ENCODE measurements around the gene MAPK10. TPM values are rescaled to one million over a fixed set of nuclear protein-coding genes. Genes with fewer than 3 reads are reported as not detected.

The MAPK10 gene
- total and polyA plus RNA-seq, 2 donors (not counting 3 experiments of a cell fraction or from before 2014, with no cell fraction given): 0.17 TPM; not detected in 1

GRCh38 chr4:86160426-86160825 lies 199.4 kb downstream of the MAPK10 start:
- no peak for TF ChIP-seq JUN (IDR thresholded peaks at IDR 0.05; ENCODE audit: borderline replicate concordance, insufficient read depth, insufficient read length, low read depth)
- H3K9me1 ChIP-seq (replicated peaks; ENCODE audit: control insufficient read depth, extremely low read depth, insufficient read depth, low read length): no peaks in the 10 kb centered on the region
- no peak overlapping the region for H3K27ac ChIP-seq (ENCODE audit: insufficient read depth, low read depth, low read length)
- dilution Hi-C loops (cut with MboI; ENCODE audit: extremely low pct_ligation_motif_present, low sequenced_read_pairs) (no loop called here), intact Hi-C loops (cut with micrococcal nuclease) (no loop called here)
- H3K4me2 ChIP-seq (ENCODE audit: insufficient read depth, low read length): no peak overlapping the region
- FAIRE-seq (no peak), DNase-seq (ENCODE audit: low read depth, low spot score) (no peak)
- no peaks in the 10 kb centered on the region for H3K36me3 ChIP-seq (ENCODE audit: control insufficient read depth in 2 of 2, extremely low read depth in 1 of 2, insufficient read depth in 2 of 2, low read length in 2 of 2)
- no peak overlapping the region for H3K9ac ChIP-seq (replicated peaks; ENCODE audit: extremely low read depth, insufficient read depth, low read length)
- BruUV-seq (replicated peaks): no TSS peak
- no peak overlapping the region for H3K4me3 ChIP-seq (replicated peaks in 1 of 3; ENCODE audit: insufficient read depth in 1 of 3, low read depth in 1 of 3, low read length in 3 of 3)
- no peak overlapping the region for H2AFZ ChIP-seq (ENCODE audit: low read depth, low read length)
- H4K20me1 ChIP-seq (replicated peaks; ENCODE audit: control insufficient read depth, extremely low read depth, insufficient read depth, low read length): no peaks in the 10 kb centered on the region
- H3K27me3 ChIP-seq (ENCODE audit: control insufficient read depth in 2 of 2, insufficient read depth in 2 of 2, low read length in 2 of 2): peaks cover 0 to 4% of the 10 kb centered on the region in 2 experiments
- POLR2A ChIA-PET: no interaction called here
- H3K4me1 ChIP-seq (ENCODE audit: control insufficient read depth, extremely low read depth, insufficient read depth, low read length): no peaks in the 10 kb centered on the region
- no peaks in the 10 kb centered on the region for H3K79me2 ChIP-seq (ENCODE audit: control insufficient read depth, insufficient read depth, low read length)
- no peaks in the 10 kb centered on the region for H3K9me3 ChIP-seq (replicated peaks; ENCODE audit: control insufficient read depth, insufficient read depth, low read length)
- CTCF ChIA-PET: no interaction called here

DNA sequence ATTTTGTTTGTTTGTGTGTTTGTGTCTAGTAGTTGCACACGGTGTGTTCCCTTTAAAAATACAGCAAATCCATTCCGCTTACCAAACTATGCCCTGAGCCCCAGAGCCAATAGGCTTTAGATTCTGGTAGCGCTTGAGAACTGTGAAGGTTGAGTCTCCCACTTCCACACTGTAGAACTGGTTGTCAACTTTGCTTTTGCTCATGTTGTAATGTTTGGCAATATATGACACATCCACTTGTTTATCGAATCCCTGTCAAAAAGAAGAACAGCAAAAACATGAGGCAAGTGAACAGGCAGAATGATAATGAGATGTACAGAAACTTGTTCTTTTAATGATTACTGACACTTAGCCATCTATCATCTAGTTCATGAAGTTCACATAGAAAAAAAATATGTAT lies 200.6 kb downstream of the MAPK10 start:
- dilution Hi-C loops (cut with MboI; ENCODE audit: extremely low pct_ligation_motif_present, low sequenced_read_pairs): no loop called here
- BruUV-seq (replicated peaks): no TSS peak
- FAIRE-seq: no peak

More for the DNA sequence above, 200.6 kb downstream of the MAPK10 start:
- Histone ChIP-seq H3K9ac (replicated peaks; ENCODE audit: extremely low read depth, insufficient read depth, low read length) (no peak overlapping the region), H3K9me3 (replicated peaks; ENCODE audit: control insufficient read depth, insufficient read depth, low read length) (no peaks in the 10 kb centered on the region), H3K27ac (ENCODE audit: insufficient read depth, low read depth, low read length) (no peak overlapping the region), H3K27me3 (ENCODE audit: control insufficient read depth in 2 of 2, insufficient read depth in 2 of 2, low read length in 2 of 2) (peaks cover 0 to 4% of the 10 kb centered on the region in 2 experiments), H3K36me3 (ENCODE audit: control insufficient read depth in 2 of 2, extremely low read depth in 1 of 2, insufficient read depth in 2 of 2, low read length in 2 of 2) (no peaks in the 10 kb centered on the region), H2AFZ (ENCODE audit: low read depth, low read length) (no peak overlapping the region), H4K20me1 (replicated peaks; ENCODE audit: control insufficient read depth, extremely low read depth, insufficient read depth, low read length) (no peaks in the 10 kb centered on the region), H3K9me1 (replicated peaks; ENCODE audit: control insufficient read depth, extremely low read depth, insufficient read depth, low read length) (no peaks in the 10 kb centered on the region), H3K4me1 (ENCODE audit: control insufficient read depth, extremely low read depth, insufficient read depth, low read length) (no peaks in the 10 kb centered on the region), H3K4me2 (ENCODE audit: insufficient read depth, low read length) (no peak overlapping the region), H3K79me2 (ENCODE audit: control insufficient read depth, insufficient read depth, low read length) (no peaks in the 10 kb centered on the region), H3K4me3 (replicated peaks in 1 of 3; ENCODE audit: insufficient read depth in 1 of 3, low read depth in 1 of 3, low read length in 3 of 3) (no peak overlapping the region)
- no peak for TF ChIP-seq FOS (IDR thresholded peaks at IDR 0.05; ENCODE audit: borderline replicate concordance, insufficient read depth, low read length)
- no peak for TF ChIP-seq GATA2 (IDR thresholded peaks at IDR 0.05; ENCODE audit: insufficient read depth, insufficient read length, low read depth, low read length)
- no peak for TF ChIP-seq EZH2 (IDR thresholded peaks at IDR 0.05; ENCODE audit: borderline replicate concordance, low read depth, low read length, severe bottlenecking)
- no peak for TF ChIP-seq JUN (IDR thresholded peaks at IDR 0.05; ENCODE audit: borderline replicate concordance, insufficient read depth, insufficient read length, low read depth)
- TF ChIP-seq MYC (IDR thresholded peaks at IDR 0.05; ENCODE audit: low read depth, low read length): no peak
- no peak for TF ChIP-seq POLR2A (IDR thresholded peaks at IDR 0.05; ENCODE audit: low read depth, low read length)
- TF ChIP-seq CTCF (IDR thresholded peaks at IDR 0.05; ENCODE audit: extremely low read depth in 1 of 2, insufficient read depth in 1 of 2, low read depth in 1 of 2, low read length in 2 of 2): no peak
- no peak for TF ChIP-seq MAX (IDR thresholded peaks at IDR 0.05; ENCODE audit: insufficient read depth, insufficient read length)
- TF ChIP-seq POLR2AphosphoS5 (IDR thresholded peaks at IDR 0.05; ENCODE audit: insufficient read depth, low read depth, low read length): no peak
- DNase-seq (ENCODE audit: low read depth, low spot score): no peak
- CTCF ChIA-PET: no interaction called here
- POLR2A ChIA-PET: no interaction called here
- intact Hi-C loops (cut with micrococcal nuclease): no loop called here

All from endothelial cell of umbilical vein (primary cell).